ENCODE measurements around the gene MTRR.

DNA sequence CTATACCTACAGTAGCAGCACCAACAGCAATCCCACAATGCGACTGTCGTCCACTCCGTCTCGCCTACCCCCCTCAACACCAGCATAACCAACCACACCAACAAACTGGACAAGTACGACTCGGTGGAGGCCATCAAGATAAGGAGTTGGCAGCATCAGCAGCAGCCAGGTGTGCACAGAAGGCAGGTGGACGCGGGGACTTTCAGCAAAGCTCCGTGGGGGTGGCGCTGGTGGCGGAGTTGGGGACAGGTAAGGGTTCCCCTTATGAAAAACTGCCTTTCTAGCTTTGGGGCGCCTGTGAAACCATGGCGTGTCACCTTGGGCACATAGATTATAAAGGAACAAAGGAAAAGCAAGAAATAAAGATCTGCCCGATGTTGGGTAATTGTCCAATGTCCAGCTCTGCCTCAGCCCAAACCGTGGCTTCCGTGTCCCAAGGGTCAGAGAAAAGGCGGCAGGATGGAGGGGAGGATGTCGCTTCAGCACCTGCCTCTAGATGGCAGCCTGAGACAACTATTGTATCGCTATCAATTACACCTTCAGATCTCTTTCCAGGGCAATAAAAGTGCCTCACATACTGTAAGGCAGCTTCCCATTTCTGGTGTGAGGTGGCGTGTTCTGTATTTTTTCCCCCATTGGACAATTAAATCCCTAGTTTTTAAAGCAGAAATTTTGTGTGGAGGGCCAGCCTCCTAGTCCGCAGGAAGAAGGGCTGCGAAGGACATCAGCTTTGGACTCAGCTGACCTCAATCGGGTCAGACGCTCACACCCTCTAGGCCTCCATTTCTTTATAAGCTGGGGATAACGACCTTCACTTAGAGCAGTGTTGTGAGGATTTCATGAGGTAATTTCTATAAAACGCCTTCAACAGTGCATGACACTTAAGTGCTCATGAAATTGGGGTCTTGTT, 58.8 kb downstream of the MTRR start:
- TF ChIP-seq, protein P1, sequence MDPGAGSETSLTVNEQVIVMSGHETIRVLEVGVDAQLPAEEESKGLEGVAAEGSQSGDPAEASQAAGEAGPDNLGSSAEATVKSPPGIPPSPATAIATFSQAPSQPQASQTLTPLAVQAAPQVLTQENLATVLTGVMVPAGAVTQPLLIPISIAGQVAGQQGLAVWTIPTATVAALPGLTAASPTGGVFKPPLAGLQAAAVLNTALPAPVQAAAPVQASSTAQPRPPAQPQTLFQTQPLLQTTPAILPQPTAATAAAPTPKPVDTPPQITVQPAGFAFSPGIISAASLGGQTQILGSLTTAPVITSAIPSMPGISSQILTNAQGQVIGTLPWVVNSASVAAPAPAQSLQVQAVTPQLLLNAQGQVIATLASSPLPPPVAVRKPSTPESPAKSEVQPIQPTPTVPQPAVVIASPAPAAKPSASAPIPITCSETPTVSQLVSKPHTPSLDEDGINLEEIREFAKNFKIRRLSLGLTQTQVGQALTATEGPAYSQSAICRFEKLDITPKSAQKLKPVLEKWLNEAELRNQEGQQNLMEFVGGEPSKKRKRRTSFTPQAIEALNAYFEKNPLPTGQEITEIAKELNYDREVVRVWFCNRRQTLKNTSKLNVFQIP (CRISPR knock-in tag; IDR thresholded peaks at IDR 0.05; ENCODE audit: borderline replicate concordance, low read depth), result no peak
- TF ChIP-seq, protein P2, sequence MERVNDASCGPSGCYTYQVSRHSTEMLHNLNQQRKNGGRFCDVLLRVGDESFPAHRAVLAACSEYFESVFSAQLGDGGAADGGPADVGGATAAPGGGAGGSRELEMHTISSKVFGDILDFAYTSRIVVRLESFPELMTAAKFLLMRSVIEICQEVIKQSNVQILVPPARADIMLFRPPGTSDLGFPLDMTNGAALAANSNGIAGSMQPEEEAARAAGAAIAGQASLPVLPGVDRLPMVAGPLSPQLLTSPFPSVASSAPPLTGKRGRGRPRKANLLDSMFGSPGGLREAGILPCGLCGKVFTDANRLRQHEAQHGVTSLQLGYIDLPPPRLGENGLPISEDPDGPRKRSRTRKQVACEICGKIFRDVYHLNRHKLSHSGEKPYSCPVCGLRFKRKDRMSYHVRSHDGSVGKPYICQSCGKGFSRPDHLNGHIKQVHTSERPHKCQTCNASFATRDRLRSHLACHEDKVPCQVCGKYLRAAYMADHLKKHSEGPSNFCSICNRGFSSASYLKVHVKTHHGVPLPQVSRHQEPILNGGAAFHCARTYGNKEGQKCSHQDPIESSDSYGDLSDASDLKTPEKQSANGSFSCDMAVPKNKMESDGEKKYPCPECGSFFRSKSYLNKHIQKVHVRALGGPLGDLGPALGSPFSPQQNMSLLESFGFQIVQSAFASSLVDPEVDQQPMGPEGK (CRISPR knock-in tag; IDR thresholded peaks at IDR 0.05; ENCODE audit: borderline replicate concordance), result no peak
- TF ChIP-seq ZFP3 (CRISPR knock-in tag; IDR thresholded peaks at IDR 0.05), result no peak
- TF ChIP-seq CSDC2 (CRISPR knock-in tag; IDR thresholded peaks at IDR 0.05), result no peak
- TF ChIP-seq ZC3H10 (CRISPR knock-in tag; IDR thresholded peaks at IDR 0.05), result no peak

Measured in SK-N-SH treated with all-trans-retinoic acid at 6 μM for 48 hours (cell line).